Osteoblast (primary cell): ENCODE measurements around the gene SMIM14. TPM values are rescaled to one million over a fixed set of nuclear protein-coding genes. Genes with fewer than 3 reads are reported as not detected.

Experiments used
- DNase-seq: peaks from one replicate; pipeline ENCODE4 v3.0.0; 2011; ENCODE audit warnings: low spot score, mixed read lengths; ENCODE audit not compliant: insufficient read length; ENCODE audit errors: missing footprints
- H2AFZ ChIP-seq: 2 replicates; pipeline ENCODE4 v1.6.0; 2011; ENCODE audit warnings: mild to moderate bottlenecking, low read length
- H3K27ac ChIP-seq: 2 replicates; pipeline ENCODE4 v1.5.1; 2011; ENCODE audit warnings: mild to moderate bottlenecking, low read depth, low read length, moderate library complexity
- H3K27me3 ChIP-seq: 2 replicates; pipeline ENCODE4 v1.6.0; 2012; ENCODE audit warnings: mild to moderate bottlenecking, control low read depth, inconsistent platforms, low read length, moderate library complexity; ENCODE audit not compliant: insufficient read depth
- H3K36me3 ChIP-seq: 2 replicates; pipeline ENCODE4 v1.5.1; 2011; ENCODE audit warnings: mild to moderate bottlenecking, low read length, control low read depth, moderate library complexity; ENCODE audit not compliant: insufficient read depth
- H3K4me1 ChIP-seq: 2 replicates; pipeline ENCODE4 v1.5.1; 2011; ENCODE audit warnings: mild to moderate bottlenecking, low read length, control low read depth, moderate library complexity; ENCODE audit not compliant: insufficient read depth
- H3K4me2 ChIP-seq: 2 replicates; pipeline ENCODE4 v1.6.0; 2011; ENCODE audit warnings: mild to moderate bottlenecking, low read length; ENCODE audit not compliant: insufficient read depth
- H3K4me3 ChIP-seq: fragments of 200-600 bp; sonication (generic); 3 replicates; pipeline ENCODE4 v1.5.1; 2012; ENCODE audit warnings: mild to moderate bottlenecking, low read length, inconsistent platforms; ENCODE audit not compliant: insufficient read depth
- H3K79me2 ChIP-seq: 2 replicates; pipeline ENCODE4 v1.6.0; 2012; ENCODE audit warnings: mild to moderate bottlenecking, low read length, control low read depth, inconsistent platforms; ENCODE audit not compliant: insufficient read depth
- H3K9me3 ChIP-seq: 2 replicates; pipeline ENCODE4 v1.5.1; 2011; ENCODE audit warnings: low read depth, low read length, control low read depth
- H4K20me1 ChIP-seq: 2 replicates; pipeline ENCODE4 v1.6.0; 2012; ENCODE audit warnings: mild to moderate bottlenecking, low read length, control low read depth; ENCODE audit not compliant: insufficient read depth
- CTCF ChIP-seq: IDR thresholded peaks from 2 replicates; pipeline ENCODE4 v1.5.1; 2011; ENCODE audit warnings: mild to moderate bottlenecking, low read depth, low read length, moderate library complexity; ENCODE audit errors: extremely low read depth
- total RNA-seq: library from RNA; depleted of rRNA; stranded (reverse); fragments of >200 nt; gene quantifications from 2 replicates; pipeline ENCODE4 v1.2.3, GENCODE V29; 2012

SMIM14 gene
- total RNA-seq, 1 donor, result 61.5 TPM

- Histone ChIP-seq H3K27me3 (no peaks in the 10 kb centered on the region), H3K4me3 (no peak overlapping the region), H3K36me3 (peaks cover 6% of the 10 kb centered on the region), H3K4me2 (no peak overlapping the region), H3K79me2 (peaks cover 4% of the 10 kb centered on the region), H2AFZ (no peak overlapping the region), H3K4me1 (peaks cover 8% of the 10 kb centered on the region), H3K9me3 (no peaks in the 10 kb centered on the region), H4K20me1 (no peaks in the 10 kb centered on the region), H3K27ac (no peak overlapping the region)
- no peak for DNase-seq
- TF ChIP-seq CTCF, result no peak
Measured at GRCh38 chr4:39571504-39571903, 67.2 kb downstream of the SMIM14 start.

GRCh38 chr4:39571054-39571453 is 67.6 kb downstream of the SMIM14 start:
- peaks cover 4% of the 10 kb centered on the region for H3K79me2 ChIP-seq
- H3K4me2 ChIP-seq, result no peak overlapping the region
- DNase-seq, result no peak
- H2AFZ ChIP-seq, result no peak overlapping the region
- no peaks in the 10 kb centered on the region for H3K9me3 ChIP-seq
- peaks cover 8% of the 10 kb centered on the region for H3K4me1 ChIP-seq
- no peak overlapping the region for H3K4me3 ChIP-seq
- TF ChIP-seq CTCF, result no peak
- no peak overlapping the region for H3K27ac ChIP-seq
- H3K27me3 ChIP-seq, result no peaks in the 10 kb centered on the region
- peaks cover 6% of the 10 kb centered on the region for H3K36me3 ChIP-seq
- H4K20me1 ChIP-seq, result no peaks in the 10 kb centered on the region

GRCh38 chr4:39569209-39569608 is 69.5 kb downstream of the SMIM14 start:
- no peak for DNase-seq
- H3K27me3 ChIP-seq, result no peaks in the 10 kb centered on the region
- peaks cover 5% of the 10 kb centered on the region for H3K79me2 ChIP-seq
- no peak overlapping the region for H2AFZ ChIP-seq
- H3K4me1 ChIP-seq, result peaks cover 11% of the 10 kb centered on the region
- no peak overlapping the region for H3K4me3 ChIP-seq
- H4K20me1 ChIP-seq, result no peaks in the 10 kb centered on the region
- H3K27ac ChIP-seq, result peak overlapping the region; percentile 10
- peaks cover 14% of the 10 kb centered on the region for H3K36me3 ChIP-seq
- no peak overlapping the region for H3K4me2 ChIP-seq
- H3K9me3 ChIP-seq, result no peaks in the 10 kb centered on the region
- TF ChIP-seq CTCF, result no peak

GRCh38 chr4:39568805-39569204 is 69.9 kb downstream of the SMIM14 start:
- Histone ChIP-seq H3K9me3 (no peaks in the 10 kb centered on the region), H3K4me2 (no peak overlapping the region), H3K79me2 (peaks cover 5% of the 10 kb centered on the region), H4K20me1 (no peaks in the 10 kb centered on the region), H3K4me3 (no peak overlapping the region), H3K27ac (peak overlapping the region; percentile 10), H2AFZ (no peak overlapping the region), H3K4me1 (peaks cover 11% of the 10 kb centered on the region), H3K27me3 (no peaks in the 10 kb centered on the region), H3K36me3 (peaks cover 14% of the 10 kb centered on the region)
- no peak for DNase-seq
- no peak for TF ChIP-seq CTCF
